Activated naive CD4-positive, alpha-beta T cell treated with anti-CD3 and anti-CD28 coated beads, Interleukin-2, amount 10 ng/mL, durations not matched to agents 7 days and 5 days (primary cell): ENCODE data around the gene EPSTI1.

Source experiments
- CTCF ChIA-PET: fragments of 350-600 bp; sonication (Branson Sonifier 250); formaldehyde crosslinking; loops from one replicate; lab custom pipeline; 2021; ENCODE audit warnings: antibody characterized with exemption; lab: Charles Lee
- DNase-seq: peaks from one replicate; pipeline ENCODE4 v3.0.0-alpha.2; 2020
- H3K27ac Mint-ChIP-seq: one replicate; pipeline ENCODE4 v1.8.0; 2021; ENCODE audit warnings: mild to moderate bottlenecking, moderate library complexity, mixed read lengths
- H3K27me3 Mint-ChIP-seq: one replicate; pipeline ENCODE4 v1.8.0; 2021; ENCODE audit warnings: mild to moderate bottlenecking, mixed read lengths
- H3K36me3 Mint-ChIP-seq: one replicate; pipeline ENCODE4 v1.8.0; 2021; ENCODE audit warnings: mixed read lengths
- H3K4me1 Mint-ChIP-seq: one replicate; pipeline ENCODE4 v1.8.0; 2021; ENCODE audit warnings: mixed read lengths
- H3K4me3 Mint-ChIP-seq: one replicate; pipeline ENCODE4 v1.8.0; 2021; ENCODE audit warnings: mild to moderate bottlenecking, moderate library complexity, mixed read lengths
- H3K9me3 Mint-ChIP-seq: one replicate; pipeline ENCODE4 v1.8.0; 2021; ENCODE audit warnings: mixed read lengths

The EPSTI1 gene

DNA sequence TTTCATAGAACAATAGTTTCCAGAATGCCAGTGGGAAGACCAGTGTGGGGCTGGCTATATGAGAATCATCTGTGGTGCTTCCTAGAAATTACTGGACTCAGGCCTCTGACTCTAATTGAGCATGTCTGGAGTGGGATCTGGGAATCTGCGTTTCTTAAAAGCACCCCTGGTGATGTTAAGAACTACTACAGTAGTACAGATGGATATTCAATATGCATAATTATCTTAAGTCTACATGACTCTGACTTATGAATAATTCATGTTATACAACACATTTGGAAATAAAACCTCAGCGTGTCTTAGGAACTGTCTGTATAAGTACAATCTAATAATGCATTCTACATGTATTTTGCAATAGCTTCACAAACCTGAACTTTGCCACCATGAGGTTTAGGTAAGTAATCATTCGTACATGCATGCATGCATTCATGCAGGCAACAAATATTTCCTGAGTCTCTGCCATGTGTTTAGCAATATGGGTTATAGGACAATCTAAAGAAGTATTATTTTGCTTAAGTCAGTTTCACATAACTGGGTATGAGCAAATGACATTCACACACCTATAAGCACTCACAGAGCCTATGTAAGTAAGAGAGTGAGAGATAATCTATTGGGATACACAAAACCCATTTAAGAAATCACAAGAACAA is 62.0 kb downstream of the EPSTI1 start:
- Mint-ChIP-seq H3K9me3 (no peaks in the 10 kb centered on the region), H3K27ac (no peak overlapping the region), H3K27me3 (no peaks in the 10 kb centered on the region), H3K4me3 (no peak overlapping the region), H3K36me3 (peaks cover 30% of the 10 kb centered on the region), H3K4me1 (no peaks in the 10 kb centered on the region)
- CTCF ChIA-PET, result no interaction called here
- DNase-seq, result no peak

DNA sequence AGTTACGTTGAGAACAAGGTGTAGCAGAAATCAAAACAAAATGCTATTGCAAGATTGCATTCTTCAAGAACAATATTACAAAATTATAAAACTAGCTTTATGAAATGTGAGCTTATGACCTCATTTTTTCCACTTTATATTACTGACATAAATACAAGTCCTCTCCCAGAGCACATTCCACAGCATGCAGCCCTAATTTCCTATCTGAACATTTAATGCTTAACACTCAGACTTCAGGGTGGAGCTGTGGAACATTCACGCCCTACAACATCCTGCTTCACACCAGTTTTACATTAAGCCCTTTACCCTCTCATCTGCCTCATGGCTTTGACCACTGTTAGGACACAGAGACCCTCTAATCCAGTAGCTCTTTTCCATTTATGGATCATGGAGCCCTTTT is 65.5 kb downstream of the EPSTI1 start:
- H3K36me3 Mint-ChIP-seq, result peaks cover 33% of the 10 kb centered on the region
- H3K27me3 Mint-ChIP-seq, result no peaks in the 10 kb centered on the region
- DNase-seq, result no peak
- no peaks in the 10 kb centered on the region for H3K9me3 Mint-ChIP-seq
- CTCF ChIA-PET, result interaction anchor here (0.6 kb wide), 1 partner anchor 18 kb away, joined by 3 read pairs; no protein-coding TSS in a partner anchor
- no peak overlapping the region for H3K4me3 Mint-ChIP-seq
- no peaks in the 10 kb centered on the region for H3K4me1 Mint-ChIP-seq
- no peak overlapping the region for H3K27ac Mint-ChIP-seq

DNA sequence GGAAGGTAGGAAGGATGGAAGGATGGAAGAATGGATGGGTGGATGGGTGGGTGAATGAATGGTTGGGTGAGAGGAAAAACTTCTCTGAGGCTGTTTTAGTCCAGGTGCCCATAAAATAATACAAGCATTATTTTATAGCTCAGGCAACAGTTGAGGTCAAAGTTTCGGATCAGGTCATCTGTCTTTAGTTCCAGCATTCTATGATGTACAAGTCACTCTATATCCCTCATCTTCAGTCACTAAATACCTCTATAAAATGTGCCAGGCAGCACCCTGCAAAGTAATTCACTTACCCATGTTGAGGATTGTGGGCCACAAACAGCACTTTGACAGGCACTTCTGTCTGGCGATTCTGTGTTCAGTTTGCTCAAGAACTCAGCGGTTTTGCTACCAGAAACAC is 66.0 kb downstream of the EPSTI1 start:
- H3K27ac Mint-ChIP-seq, result no peak overlapping the region
- CTCF ChIA-PET, result interaction anchor here (0.6 kb wide), 1 partner anchor 19 kb away, joined by 3 read pairs; no protein-coding TSS in a partner anchor

DNA sequence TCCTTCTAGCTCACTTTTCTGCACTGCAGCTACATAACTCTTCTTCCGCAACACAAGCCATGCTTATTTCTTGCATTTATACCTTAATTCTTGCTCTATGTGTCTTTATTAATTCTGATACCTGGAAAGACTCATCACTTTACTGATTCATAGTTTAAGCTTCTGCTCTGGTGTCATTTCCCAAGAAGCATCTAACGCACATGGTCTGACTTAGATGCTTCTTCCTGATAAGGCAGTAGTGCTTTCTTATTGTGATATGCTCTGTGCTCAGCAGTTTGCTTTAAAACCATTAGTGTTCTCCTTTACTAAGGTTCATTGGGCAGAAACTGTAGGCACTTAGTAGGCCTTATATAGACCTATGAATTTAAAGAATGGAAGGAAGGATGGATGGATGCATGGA is 66.4 kb downstream of the EPSTI1 start:
- CTCF ChIA-PET, result no interaction called here
- Mint-ChIP-seq H3K4me1 (no peaks in the 10 kb centered on the region), H3K4me3 (no peak overlapping the region), H3K27ac (no peak overlapping the region), H3K27me3 (no peaks in the 10 kb centered on the region), H3K9me3 (no peaks in the 10 kb centered on the region), H3K36me3 (peaks cover 40% of the 10 kb centered on the region)
- DNase-seq, result no peak

More for the DNA sequence above, 66.0 kb downstream of the EPSTI1 start:
- Mint-ChIP-seq H3K4me1 (no peaks in the 10 kb centered on the region), H3K9me3 (no peaks in the 10 kb centered on the region), H3K27me3 (no peaks in the 10 kb centered on the region), H3K4me3 (no peak overlapping the region), H3K36me3 (peaks cover 37% of the 10 kb centered on the region)
- no peak for DNase-seq

DNA sequence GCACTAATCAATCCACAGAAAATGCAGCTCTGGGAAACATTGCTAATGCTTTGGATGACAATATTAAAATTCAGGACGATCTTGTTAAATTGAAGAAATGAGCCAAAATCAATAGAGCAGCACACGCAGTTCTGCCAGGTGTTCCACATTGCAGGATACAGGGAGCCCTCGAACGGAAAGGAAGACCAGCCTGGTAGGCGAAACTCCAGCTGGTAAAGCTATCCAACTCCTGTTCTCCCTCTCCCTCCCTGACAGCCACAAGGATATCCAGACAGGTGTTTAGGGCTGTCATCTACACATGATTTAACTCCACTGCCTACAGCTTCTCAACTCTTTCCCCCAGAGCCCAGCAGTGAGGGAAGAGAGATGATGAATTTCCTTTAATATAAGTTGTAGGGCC is 67.7 kb downstream of the EPSTI1 start:
- Mint-ChIP-seq H3K4me1 (no peaks in the 10 kb centered on the region), H3K36me3 (peaks cover 50% of the 10 kb centered on the region), H3K4me3 (no peak overlapping the region), H3K27ac (no peak overlapping the region), H3K27me3 (no peaks in the 10 kb centered on the region), H3K9me3 (no peaks in the 10 kb centered on the region)
- CTCF ChIA-PET, result interaction anchor here (0.6 kb wide), 1 partner anchor 676 kb away, joined by 4 read pairs; no protein-coding TSS in a partner anchor
- DNase-seq, result no peak

DNA sequence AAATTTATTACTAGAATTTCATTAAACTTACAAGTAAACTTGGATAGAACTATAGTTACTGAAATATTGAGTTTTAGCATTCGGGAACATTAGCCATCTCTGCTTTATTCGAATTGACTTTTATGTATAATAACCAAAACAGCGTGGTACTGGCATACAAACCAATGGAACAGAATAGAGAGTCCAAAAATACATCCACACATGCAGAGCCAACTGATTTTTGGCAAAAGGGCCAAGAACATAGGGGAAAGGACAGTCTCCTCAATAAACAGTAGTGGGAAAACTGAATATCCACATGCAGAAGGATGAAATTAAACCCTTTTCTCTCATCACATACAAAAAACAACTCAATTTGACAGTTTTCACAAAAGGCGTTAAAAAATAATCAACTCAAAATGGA is 84.3 kb downstream of the EPSTI1 start:
- no peaks in the 10 kb centered on the region for H3K9me3 Mint-ChIP-seq
- H3K27ac Mint-ChIP-seq, result no peak overlapping the region
- peaks cover 44% of the 10 kb centered on the region for H3K36me3 Mint-ChIP-seq
- H3K27me3 Mint-ChIP-seq, result no peaks in the 10 kb centered on the region
- CTCF ChIA-PET, result no interaction called here
- no peaks in the 10 kb centered on the region for H3K4me1 Mint-ChIP-seq
- DNase-seq, result no peak
- H3K4me3 Mint-ChIP-seq, result no peak overlapping the region

DNA sequence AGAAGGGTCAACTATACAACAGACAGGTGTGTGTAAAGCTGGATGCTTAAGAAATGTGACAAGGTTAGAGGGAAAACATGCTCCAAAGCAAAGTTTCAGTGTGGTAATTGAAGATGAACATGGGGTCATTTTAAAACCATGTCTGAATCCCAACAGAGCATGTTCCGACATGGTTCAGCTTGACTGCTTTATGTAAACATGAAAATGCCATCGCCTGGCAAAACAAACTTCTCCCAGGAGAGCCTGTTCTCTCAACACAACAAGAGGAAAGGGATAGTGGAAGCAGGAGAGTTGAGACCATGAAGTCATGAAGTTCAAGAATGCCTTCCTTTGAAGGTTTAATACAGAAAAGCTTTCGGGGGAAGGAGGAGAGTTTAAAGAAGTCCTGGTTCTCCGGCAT is 85.8 kb downstream of the EPSTI1 start:
- H3K27ac Mint-ChIP-seq, result no peak overlapping the region
- no peaks in the 10 kb centered on the region for H3K9me3 Mint-ChIP-seq
- CTCF ChIA-PET, result no interaction called here
- H3K4me1 Mint-ChIP-seq, result no peaks in the 10 kb centered on the region
- no peak overlapping the region for H3K4me3 Mint-ChIP-seq
- peaks cover 43% of the 10 kb centered on the region for H3K36me3 Mint-ChIP-seq
- DNase-seq, result no peak
- no peaks in the 10 kb centered on the region for H3K27me3 Mint-ChIP-seq

DNA sequence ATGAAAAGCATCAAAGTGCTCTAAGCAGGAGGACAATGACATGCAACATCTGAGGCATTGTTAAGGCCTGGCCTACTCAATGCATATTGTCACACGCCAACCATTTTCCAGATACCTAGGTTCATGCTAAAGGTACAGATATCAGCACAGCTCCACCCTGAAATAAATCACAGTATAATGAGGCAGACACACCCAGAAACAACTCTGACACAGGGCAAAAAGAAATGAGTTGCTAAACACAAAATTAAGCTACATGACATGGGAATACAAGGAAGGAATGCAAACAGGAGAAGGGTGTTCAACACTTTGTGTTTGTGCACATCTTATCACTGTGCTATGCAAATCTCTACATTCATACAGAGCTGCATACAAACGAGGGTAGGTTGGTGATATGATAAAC is 86.5 kb downstream of the EPSTI1 start:
- Mint-ChIP-seq H3K27me3 (no peaks in the 10 kb centered on the region), H3K4me3 (no peak overlapping the region), H3K9me3 (no peaks in the 10 kb centered on the region), H3K27ac (no peak overlapping the region), H3K4me1 (no peaks in the 10 kb centered on the region), H3K36me3 (peaks cover 42% of the 10 kb centered on the region)
- DNase-seq, result no peak
- CTCF ChIA-PET, result no interaction called here

DNA sequence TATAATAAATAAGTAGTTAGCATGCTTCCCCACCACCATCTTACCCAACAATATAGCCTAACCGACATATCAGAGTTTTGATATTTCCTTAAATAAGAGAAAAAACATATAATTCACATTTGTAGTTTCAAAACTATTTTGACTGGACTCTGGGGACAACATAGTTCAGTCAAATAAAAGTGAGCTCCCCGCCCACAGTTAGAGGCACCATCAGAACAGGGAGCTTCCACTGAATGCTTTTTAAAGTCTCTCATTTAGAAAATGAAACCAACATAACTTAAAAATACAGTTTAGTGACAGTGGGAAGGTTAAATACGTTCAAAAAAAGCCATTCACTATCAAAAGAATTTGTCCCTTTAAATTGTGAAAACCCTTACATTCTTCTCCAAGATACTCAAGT is 92.8 kb downstream of the EPSTI1 start:
- CTCF ChIA-PET, result no interaction called here
- no peak overlapping the region for H3K27ac Mint-ChIP-seq
- peaks cover 3% of the 10 kb centered on the region for H3K4me1 Mint-ChIP-seq
- no peak for DNase-seq
- no peaks in the 10 kb centered on the region for H3K9me3 Mint-ChIP-seq
- peaks cover 42% of the 10 kb centered on the region for H3K36me3 Mint-ChIP-seq
- no peak overlapping the region for H3K4me3 Mint-ChIP-seq
- H3K27me3 Mint-ChIP-seq, result no peaks in the 10 kb centered on the region

DNA sequence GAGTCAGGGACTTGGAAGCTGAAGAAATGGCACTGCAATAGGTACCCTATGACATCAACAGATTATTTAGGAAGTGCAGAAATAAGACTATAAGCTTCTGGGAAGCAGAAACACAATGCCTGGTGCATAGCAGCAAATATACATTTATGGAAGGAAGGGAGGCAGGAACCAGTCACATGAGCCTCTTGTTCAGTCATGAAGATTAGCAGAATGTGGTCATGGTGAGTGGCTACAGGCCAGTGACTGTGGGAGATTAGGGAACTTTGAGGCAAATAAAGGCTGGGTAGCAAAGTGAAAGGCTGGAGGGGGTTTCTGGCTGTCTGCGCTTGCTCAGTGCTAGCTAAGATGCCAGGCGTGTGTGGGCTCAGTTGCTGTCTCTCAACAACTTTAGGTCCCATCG is 96.3 kb downstream of the EPSTI1 start:
- no peak for DNase-seq
- CTCF ChIA-PET, result interaction anchor here (0.7 kb wide), 1 partner anchor 13 kb away, joined by 4 read pairs; no protein-coding TSS in a partner anchor
- Mint-ChIP-seq H3K4me3 (no peak overlapping the region), H3K36me3 (peaks cover 24% of the 10 kb centered on the region), H3K9me3 (no peaks in the 10 kb centered on the region), H3K4me1 (peaks cover 3% of the 10 kb centered on the region), H3K27me3 (no peaks in the 10 kb centered on the region), H3K27ac (no peak overlapping the region)

DNA sequence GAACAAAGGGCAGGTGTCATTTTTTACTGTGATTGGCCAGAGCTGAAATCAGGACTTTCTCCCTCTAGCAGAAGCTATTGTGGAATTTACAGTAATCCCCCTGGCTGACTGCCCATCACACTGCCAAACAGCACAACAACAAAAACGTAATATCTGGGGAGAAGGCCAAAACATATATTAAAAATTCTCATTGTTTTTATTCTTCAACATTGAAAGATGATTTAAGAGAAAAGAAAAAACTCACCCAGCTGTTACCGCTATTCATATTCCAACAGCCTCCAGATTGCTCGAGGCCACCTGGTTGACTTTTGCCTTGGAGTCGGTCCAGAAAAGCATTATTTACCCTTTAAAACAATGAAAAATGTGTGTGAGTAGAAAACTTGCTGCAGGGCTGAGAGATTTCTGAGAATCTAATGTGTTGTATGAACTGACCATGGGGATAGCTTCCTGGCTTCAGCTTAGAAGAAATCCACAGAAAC is 97.2 kb downstream of the EPSTI1 start:
- H3K27ac Mint-ChIP-seq, result no peak overlapping the region
- peaks cover 22% of the 10 kb centered on the region for H3K36me3 Mint-ChIP-seq
- no peak overlapping the region for H3K4me3 Mint-ChIP-seq
- DNase-seq, result no peak
- no peaks in the 10 kb centered on the region for H3K27me3 Mint-ChIP-seq
- CTCF ChIA-PET, result no interaction called here
- no peaks in the 10 kb centered on the region for H3K9me3 Mint-ChIP-seq
- peaks cover 3% of the 10 kb centered on the region for H3K4me1 Mint-ChIP-seq

DNA sequence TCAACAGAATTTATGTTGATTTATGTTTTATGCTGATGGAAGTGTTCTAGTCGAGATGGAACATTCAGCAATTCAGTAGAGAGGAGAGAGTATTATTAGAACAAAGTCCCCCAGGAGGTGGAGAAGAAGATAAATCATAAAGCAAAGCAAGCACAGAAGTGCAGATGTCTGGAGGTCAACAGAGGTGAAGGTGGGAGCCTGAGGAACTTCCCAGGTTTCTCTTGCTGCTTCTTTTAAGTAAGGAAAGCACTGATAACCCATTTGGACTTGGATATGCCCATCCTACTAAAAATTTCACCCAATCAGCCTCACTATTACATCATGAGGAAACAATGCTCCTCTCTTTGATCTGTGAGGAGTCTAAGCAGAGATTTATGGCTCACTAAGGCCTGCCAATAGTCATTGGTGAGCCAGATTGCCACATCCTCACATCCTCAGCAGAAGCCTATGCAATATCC is 98.8 kb downstream of the EPSTI1 start:
- no peak for DNase-seq
- Mint-ChIP-seq H3K4me3 (no peak overlapping the region), H3K27me3 (no peaks in the 10 kb centered on the region), H3K36me3 (peaks cover 20% of the 10 kb centered on the region), H3K9me3 (no peaks in the 10 kb centered on the region), H3K27ac (no peak overlapping the region), H3K4me1 (no peaks in the 10 kb centered on the region)
- CTCF ChIA-PET, result no interaction called here

DNA sequence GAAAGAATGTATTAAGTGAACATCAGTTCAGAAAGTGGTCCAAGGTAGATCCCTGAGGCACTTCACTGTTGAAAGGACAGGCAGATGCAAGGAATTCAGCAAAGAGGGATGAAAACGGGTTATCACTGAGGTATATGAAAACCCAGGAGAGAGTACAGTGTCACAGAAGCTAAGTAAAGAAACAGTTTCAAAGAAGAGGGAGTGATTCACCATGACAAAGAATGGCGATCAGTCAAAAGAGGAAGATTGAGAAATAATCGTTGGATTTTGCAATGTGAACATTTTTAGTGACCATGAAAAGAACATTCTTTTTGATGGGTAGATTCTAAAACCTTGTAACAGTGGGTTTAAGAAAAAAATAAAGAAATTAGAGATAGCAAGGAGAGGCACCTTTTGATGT is 99.3 kb downstream of the EPSTI1 start:
- no peak overlapping the region for H3K4me3 Mint-ChIP-seq
- CTCF ChIA-PET, result no interaction called here
- no peak for DNase-seq
- H3K27ac Mint-ChIP-seq, result no peak overlapping the region
- peaks cover 25% of the 10 kb centered on the region for H3K36me3 Mint-ChIP-seq
- H3K4me1 Mint-ChIP-seq, result no peaks in the 10 kb centered on the region
- no peaks in the 10 kb centered on the region for H3K9me3 Mint-ChIP-seq
- H3K27me3 Mint-ChIP-seq, result no peaks in the 10 kb centered on the region

DNA sequence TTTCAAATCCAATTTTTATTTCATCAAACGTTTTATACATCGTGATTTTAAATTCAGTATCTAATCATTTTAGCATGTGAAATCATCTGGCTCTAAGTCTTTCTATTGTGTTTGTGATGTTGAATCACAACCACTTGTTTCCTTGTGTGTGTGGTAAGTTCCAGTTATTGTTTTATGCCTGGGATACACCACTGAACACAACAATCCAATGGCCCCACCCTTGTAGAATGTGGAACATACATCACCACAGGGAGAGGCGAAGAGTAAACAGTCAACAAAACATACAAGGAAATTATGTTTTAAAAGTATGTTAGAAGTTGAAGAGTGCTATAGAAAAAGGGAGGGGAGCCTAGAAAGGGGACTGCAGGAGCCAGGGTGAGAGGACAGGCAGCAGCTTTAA is 100.5 kb downstream of the EPSTI1 start:
- no peak overlapping the region for H3K4me3 Mint-ChIP-seq
- H3K4me1 Mint-ChIP-seq, result no peaks in the 10 kb centered on the region
- CTCF ChIA-PET, result no interaction called here
- H3K9me3 Mint-ChIP-seq, result no peaks in the 10 kb centered on the region
- no peak overlapping the region for H3K27ac Mint-ChIP-seq
- H3K27me3 Mint-ChIP-seq, result no peaks in the 10 kb centered on the region
- DNase-seq, result no peak
- peaks cover 28% of the 10 kb centered on the region for H3K36me3 Mint-ChIP-seq

DNA sequence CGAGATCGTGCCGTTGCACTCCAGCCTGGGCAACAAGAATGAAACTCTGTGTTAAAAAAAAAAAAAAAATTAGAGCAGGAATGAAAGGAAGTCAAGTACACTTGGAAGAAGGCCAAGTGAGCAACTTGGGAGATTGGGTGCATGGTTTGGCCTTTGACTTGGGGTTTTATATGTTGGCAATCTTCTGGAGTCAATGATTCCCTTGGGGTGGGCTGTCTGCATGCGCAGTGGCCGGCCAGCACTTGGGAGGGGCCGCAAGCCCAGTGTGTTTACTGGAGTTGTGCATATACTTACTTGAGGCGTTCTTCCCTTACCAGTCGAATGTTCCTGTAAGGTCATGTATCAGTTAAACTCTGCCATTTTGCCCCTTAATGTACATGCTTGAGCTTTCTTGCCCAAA is 106.7 kb downstream of the EPSTI1 start:
- CTCF ChIA-PET, result no interaction called here
- H3K27ac Mint-ChIP-seq, result no peak overlapping the region

More for the DNA sequence above, 106.7 kb downstream of the EPSTI1 start:
- no peak for DNase-seq
- no peaks in the 10 kb centered on the region for H3K4me1 Mint-ChIP-seq
- no peaks in the 10 kb centered on the region for H3K9me3 Mint-ChIP-seq
- H3K36me3 Mint-ChIP-seq, result peaks cover 27% of the 10 kb centered on the region
- peaks cover under 1% of the 10 kb centered on the region for H3K27me3 Mint-ChIP-seq
- H3K4me3 Mint-ChIP-seq, result no peak overlapping the region
